ENCODE data around the gene ATOSB. TPM values are rescaled to one million over a fixed set of nuclear protein-coding genes. Genes with fewer than 3 reads are reported as not detected.

ATOSB gene
- total RNA-seq, 1 donor from 2014 or later, result 51.0 TPM

DNA sequence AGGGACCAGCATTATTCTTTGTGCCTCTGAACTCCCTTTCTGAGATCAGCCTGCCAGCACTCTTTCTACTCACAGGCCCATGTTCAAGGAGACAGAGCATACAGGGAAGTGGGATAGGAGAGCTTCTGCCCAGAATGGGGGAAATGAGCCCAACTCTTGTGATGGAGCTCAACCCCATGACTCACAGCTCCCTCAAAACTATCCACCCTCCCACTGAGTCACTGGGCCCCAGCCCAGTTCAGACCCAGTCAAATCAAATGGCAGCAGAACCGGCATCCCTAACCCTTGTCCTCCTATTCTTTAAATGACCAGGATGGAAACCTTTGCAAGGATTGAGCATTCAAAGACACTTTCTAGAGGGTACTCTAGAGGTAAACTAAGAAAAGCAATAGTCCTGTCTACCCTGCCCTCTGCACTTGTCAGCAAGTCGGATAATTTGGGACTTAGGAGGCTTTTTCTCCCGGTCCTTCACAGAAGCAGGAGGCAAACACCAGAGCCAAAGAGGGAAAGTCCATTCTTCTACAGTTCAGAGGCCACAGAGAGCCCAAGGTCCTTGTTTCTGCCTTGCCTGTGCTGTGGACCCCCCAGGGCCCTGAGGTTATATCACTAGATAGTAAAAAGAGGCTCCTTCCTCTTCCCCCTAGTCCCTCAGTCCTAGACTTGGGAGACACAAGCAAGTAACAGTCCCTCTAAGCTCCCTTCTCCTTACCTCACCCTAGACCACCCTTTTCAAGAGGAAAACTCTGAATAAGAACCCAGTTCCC is 3.2 kb downstream of the ATOSB start:
- peak overlapping the region; percentile 92 for H3K4me3 Mint-ChIP-seq (ENCODE audit: unreplicated experiment)
- DNase-seq, result no peak

GRCh38 chr9:35111001-35111933 is 4.4 kb downstream of the ATOSB start:
- Mint-ChIP-seq H3K36me3 (ENCODE audit: unreplicated experiment) (no peaks in the 10 kb centered on the region), H3K9me3 (ENCODE audit: unreplicated experiment) (peaks cover 15% of the 10 kb centered on the region), H3K4me3 (ENCODE audit: unreplicated experiment) (peak overlapping the region; percentile 92), H3K4me1 (ENCODE audit: low read depth, unreplicated experiment) (peaks cover 23% of the 10 kb centered on the region), H3K27me3 (ENCODE audit: unreplicated experiment) (peaks cover 14% of the 10 kb centered on the region), H3K27ac (ENCODE audit: unreplicated experiment) (peak overlapping the region; percentile 89)
- TF ChIP-seq CTCF (IDR thresholded peaks at IDR 0.05; ENCODE audit: partially characterized antibody, unreplicated experiment), result no peak
- DNase-seq, result peak; percentile 97

More for the DNA sequence above, 3.2 kb downstream of the ATOSB start:
- Mint-ChIP-seq H3K9me3 (ENCODE audit: unreplicated experiment) (peaks cover 20% of the 10 kb centered on the region), H3K27me3 (ENCODE audit: unreplicated experiment) (peaks cover 19% of the 10 kb centered on the region), H3K27ac (ENCODE audit: unreplicated experiment) (peak overlapping the region; percentile 89), H3K4me1 (ENCODE audit: low read depth, unreplicated experiment) (peaks cover 26% of the 10 kb centered on the region), H3K36me3 (ENCODE audit: unreplicated experiment) (no peaks in the 10 kb centered on the region)
- no peak for TF ChIP-seq CTCF (IDR thresholded peaks at IDR 0.05; ENCODE audit: partially characterized antibody, unreplicated experiment)

DNA sequence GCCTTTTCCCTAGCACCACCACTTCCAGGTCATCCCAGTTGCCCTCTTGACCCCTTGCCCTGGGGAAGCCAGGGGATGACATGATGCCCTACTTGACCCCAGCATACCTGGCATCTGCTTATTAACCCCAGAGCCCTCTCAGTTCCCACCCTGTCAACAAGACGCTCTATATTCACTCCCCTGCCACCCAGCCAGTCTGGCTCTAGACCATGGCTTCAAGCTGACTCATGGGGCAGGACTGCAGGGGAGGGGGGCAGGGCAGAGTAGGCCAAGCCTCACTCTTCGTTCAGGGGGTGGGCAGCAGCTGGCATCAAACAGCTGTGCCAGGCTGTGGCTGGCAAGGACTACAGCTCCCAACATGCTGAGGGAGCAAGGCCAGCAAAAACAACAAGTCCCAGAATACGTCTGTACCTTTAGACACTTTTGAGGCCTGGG is 5.3 kb downstream of the ATOSB start:
- Mint-ChIP-seq H3K4me3 (ENCODE audit: unreplicated experiment) (peak overlapping the region; percentile 92), H3K27me3 (ENCODE audit: unreplicated experiment) (peaks cover 14% of the 10 kb centered on the region), H3K27ac (ENCODE audit: unreplicated experiment) (no peak overlapping the region), H3K9me3 (ENCODE audit: unreplicated experiment) (peaks cover 14% of the 10 kb centered on the region), H3K36me3 (ENCODE audit: unreplicated experiment) (no peaks in the 10 kb centered on the region), H3K4me1 (ENCODE audit: low read depth, unreplicated experiment) (peaks cover 23% of the 10 kb centered on the region)
- no peak for TF ChIP-seq CTCF (IDR thresholded peaks at IDR 0.05; ENCODE audit: partially characterized antibody, unreplicated experiment)
- DNase-seq, result no peak

DNA sequence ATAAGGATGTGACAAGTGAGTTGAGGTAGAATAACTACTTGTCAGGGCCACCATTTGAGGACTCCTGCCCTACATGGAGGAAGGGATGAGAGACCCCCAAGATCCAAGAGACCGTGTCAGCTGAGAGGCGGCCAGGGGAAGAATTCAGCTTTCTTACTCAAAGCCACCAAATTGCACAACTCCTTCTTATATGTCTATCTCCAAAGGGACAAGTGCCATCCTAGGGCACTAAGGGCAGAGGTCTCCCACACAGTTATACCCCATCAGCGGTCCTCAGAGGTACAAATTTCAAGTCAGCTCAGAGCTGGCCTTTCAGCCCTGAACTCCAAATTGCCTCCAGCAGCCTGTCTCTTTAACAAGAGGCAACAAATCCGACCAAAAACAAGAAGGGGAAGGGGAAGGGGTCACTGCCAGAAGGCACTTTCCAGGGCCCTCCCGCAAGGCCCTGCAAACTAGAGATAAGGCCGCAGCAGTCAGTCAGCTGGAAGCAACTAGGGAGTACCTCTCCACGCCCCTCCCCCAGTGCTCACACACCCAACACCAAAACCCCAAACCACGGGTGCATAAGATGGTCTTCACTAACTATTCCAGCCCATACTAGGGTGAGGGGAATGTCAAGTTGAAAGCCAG is 6.6 kb downstream of the ATOSB start:
- Mint-ChIP-seq H3K4me3 (ENCODE audit: unreplicated experiment) (peak overlapping the region; percentile 65), H3K36me3 (ENCODE audit: unreplicated experiment) (no peaks in the 10 kb centered on the region), H3K27me3 (ENCODE audit: unreplicated experiment) (peaks cover 11% of the 10 kb centered on the region), H3K27ac (ENCODE audit: unreplicated experiment) (no peak overlapping the region), H3K9me3 (ENCODE audit: unreplicated experiment) (peaks cover 9% of the 10 kb centered on the region), H3K4me1 (ENCODE audit: low read depth, unreplicated experiment) (peaks cover 29% of the 10 kb centered on the region)
- DNase-seq, result no peak
- TF ChIP-seq CTCF (IDR thresholded peaks at IDR 0.05; ENCODE audit: partially characterized antibody, unreplicated experiment), result no peak

Data from glutamatergic neuron (in vitro differentiated cells).